SK-N-SH treated with all-trans-retinoic acid at 6 μM for 48 hours (cell line): ENCODE results near the gene EDIL3.

Experiments used
- ATAC-seq: fragments of 200-7000 bp; cut with Tn5 transposase; 3 replicates; pipeline ENCODE4 v1.9.1; 2020; ENCODE audit warnings: mild to moderate bottlenecking, moderate library complexity
- BACH2 ChIP-seq: fragments of 250-450 bp; sonication (Bioruptor Pico); IDR thresholded peaks from 2 replicates; pipeline ENCODE4 v1.9.0; 2021; ENCODE audit warnings: mild to moderate bottlenecking, borderline replicate concordance
- CSRNP3 ChIP-seq: fragments of 250-450 bp; sonication (Bioruptor Pico); IDR thresholded peaks from 2 replicates; pipeline ENCODE4 v1.5.1; 2021; ENCODE audit warnings: mild to moderate bottlenecking, moderate library complexity
- ESRRG ChIP-seq: fragments of 250-450 bp; sonication (Bioruptor Pico); IDR thresholded peaks from 2 replicates; pipeline ENCODE4 v1.6.1; 2021; ENCODE audit warnings: mild to moderate bottlenecking
- GLIS3 ChIP-seq: fragments of 250-450 bp; sonication (Bioruptor Pico); IDR thresholded peaks from 2 replicates; pipeline ENCODE4 v1.5.0; 2020; ENCODE audit warnings: mild to moderate bottlenecking, moderate library complexity
- ISL1 ChIP-seq: fragments of 250-450 bp; sonication (Bioruptor Pico); IDR thresholded peaks from 2 replicates; pipeline ENCODE4 v2.1.2; 2022; ENCODE audit warnings: mild to moderate bottlenecking, moderate library complexity
- OSR1 ChIP-seq: fragments of 250-450 bp; sonication (Bioruptor Pico); IDR thresholded peaks from 2 replicates; pipeline ENCODE4 v1.8.0; 2022; ENCODE audit warnings: moderate library complexity, mild to moderate bottlenecking, inconsistent platforms
- PPARA ChIP-seq: fragments of 250-450 bp; sonication (Bioruptor Pico); IDR thresholded peaks from 2 replicates; pipeline ENCODE4 v1.5.0; 2020; ENCODE audit warnings: mild to moderate bottlenecking, borderline replicate concordance
- RARB ChIP-seq: fragments of 250-450 bp; sonication (Bioruptor Pico); IDR thresholded peaks from 2 replicates; pipeline ENCODE4 v1.8.0; 2021; ENCODE audit warnings: mild to moderate bottlenecking, moderate library complexity
- SNAI2 ChIP-seq: fragments of 250-450 bp; sonication (Bioruptor Pico); IDR thresholded peaks from 2 replicates; pipeline ENCODE4 v1.5.0; 2020; ENCODE audit warnings: mild to moderate bottlenecking, moderate library complexity
- TCF4 ChIP-seq: fragments of 250-450 bp; sonication (Bioruptor Pico); IDR thresholded peaks from 2 replicates; pipeline ENCODE4 v1.8.0; 2021; ENCODE audit warnings: mild to moderate bottlenecking, moderate library complexity, borderline replicate concordance
- TOX ChIP-seq: fragments of 250-450 bp; sonication (Bioruptor Pico); IDR thresholded peaks from 2 replicates; pipeline ENCODE4 v1.8.0; 2021; ENCODE audit warnings: mild to moderate bottlenecking, moderate library complexity, borderline replicate concordance
- ZC3H10 ChIP-seq: fragments of 250-450 bp; sonication (Bioruptor Pico); IDR thresholded peaks from 2 replicates; pipeline ENCODE4 v1.5.1; 2021; ENCODE audit warnings: mild to moderate bottlenecking, moderate library complexity
- ZFP3 ChIP-seq: fragments of 250-450 bp; sonication (Bioruptor Pico); IDR thresholded peaks from 2 replicates; pipeline ENCODE4 v1.5.0; 2020; ENCODE audit warnings: mild to moderate bottlenecking, moderate library complexity
- ZFP30 ChIP-seq: fragments of 450-650 bp; formaldehyde crosslinking; IDR thresholded peaks from 2 replicates; pipeline ENCODE4 v1.5.0; 2022; ENCODE audit warnings: mild to moderate bottlenecking, moderate library complexity
- ZNF565 ChIP-seq: fragments of 450-650 bp; formaldehyde crosslinking; conservative IDR thresholded peaks from 2 replicates; pipeline ENCODE4 v1.5.0; 2020; ENCODE audit warnings: low read depth, mild to moderate bottlenecking, moderate library complexity
- ZNF70 ChIP-seq: fragments of 450-650 bp; formaldehyde crosslinking; IDR thresholded peaks from 2 replicates; pipeline ENCODE4 v1.5.0; 2020; ENCODE audit warnings: mild to moderate bottlenecking, moderate library complexity
- TF ChIP-seq, protein P1 (sequence below): fragments of 250-450 bp; sonication (Bioruptor Pico); IDR thresholded peaks from 2 replicates; pipeline ENCODE4 v1.8.0; 2020; ENCODE audit warnings: mild to moderate bottlenecking, moderate library complexity, borderline replicate concordance
- TF ChIP-seq, protein P2 (sequence below): fragments of 250-450 bp; sonication (Bioruptor Pico); IDR thresholded peaks from 2 replicates; pipeline ENCODE4 v1.5.1; 2020; ENCODE audit warnings: low read depth, mild to moderate bottlenecking, moderate library complexity
- TF ChIP-seq, protein P3 (sequence below): fragments of 250-450 bp; sonication (Bioruptor Pico); IDR thresholded peaks from 2 replicates; pipeline ENCODE4 v1.8.0; 2021; ENCODE audit warnings: low read depth, mild to moderate bottlenecking, moderate library complexity, borderline replicate concordance
- TF ChIP-seq, protein P4 (sequence below): fragments of 250-450 bp; sonication (Bioruptor Pico); IDR thresholded peaks from 2 replicates; pipeline ENCODE4 v1.5.0; 2020; ENCODE audit warnings: mild to moderate bottlenecking, moderate library complexity

Gene EDIL3

DNA sequence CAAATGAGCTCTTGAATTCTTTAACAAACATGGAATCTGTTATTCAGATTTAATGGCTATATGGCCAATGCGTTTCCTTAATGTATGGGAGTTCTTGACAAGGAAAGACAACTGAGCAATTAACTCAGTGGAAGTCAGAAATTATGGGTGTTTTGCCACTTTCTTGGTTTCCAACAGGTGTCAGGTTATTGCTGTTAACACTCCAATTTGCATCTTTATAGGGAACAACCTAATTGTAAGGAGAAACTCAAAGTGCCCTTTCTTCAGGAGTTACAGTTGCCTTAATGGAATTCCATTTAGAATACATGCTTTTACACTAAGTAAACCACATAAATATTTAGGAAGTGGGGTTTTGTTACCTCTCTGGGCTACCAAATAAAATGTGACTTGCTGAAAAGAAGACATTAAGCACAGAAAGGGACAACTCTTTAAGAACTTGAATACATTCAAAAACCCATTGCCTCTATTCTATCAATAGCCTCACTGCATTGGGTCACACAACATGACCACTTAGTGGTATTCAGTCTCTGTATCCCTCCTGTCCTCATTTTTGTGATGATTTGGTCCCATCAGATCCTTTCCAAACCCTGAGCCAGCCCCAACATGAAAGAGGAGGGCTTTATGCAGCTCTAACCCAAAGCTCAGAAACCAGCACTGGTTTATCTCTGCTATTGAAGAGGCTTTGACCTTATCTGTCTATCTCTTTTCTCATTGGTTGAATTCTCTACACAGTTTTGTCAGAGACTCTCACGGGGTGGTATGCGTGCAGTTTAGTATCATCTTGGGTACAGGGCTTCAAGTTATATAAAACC, 118.7 kb downstream of the EDIL3 start:
- no peak for TF ChIP-seq ZNF565 (CRISPR knock-in tag)
- no peak for TF ChIP-seq GLIS3 (CRISPR knock-in tag)
- no peak for TF ChIP-seq ESRRG
- TF ChIP-seq SNAI2, result no peak
- TF ChIP-seq BACH2 (CRISPR knock-in tag), result no peak
- TF ChIP-seq, protein P1, sequence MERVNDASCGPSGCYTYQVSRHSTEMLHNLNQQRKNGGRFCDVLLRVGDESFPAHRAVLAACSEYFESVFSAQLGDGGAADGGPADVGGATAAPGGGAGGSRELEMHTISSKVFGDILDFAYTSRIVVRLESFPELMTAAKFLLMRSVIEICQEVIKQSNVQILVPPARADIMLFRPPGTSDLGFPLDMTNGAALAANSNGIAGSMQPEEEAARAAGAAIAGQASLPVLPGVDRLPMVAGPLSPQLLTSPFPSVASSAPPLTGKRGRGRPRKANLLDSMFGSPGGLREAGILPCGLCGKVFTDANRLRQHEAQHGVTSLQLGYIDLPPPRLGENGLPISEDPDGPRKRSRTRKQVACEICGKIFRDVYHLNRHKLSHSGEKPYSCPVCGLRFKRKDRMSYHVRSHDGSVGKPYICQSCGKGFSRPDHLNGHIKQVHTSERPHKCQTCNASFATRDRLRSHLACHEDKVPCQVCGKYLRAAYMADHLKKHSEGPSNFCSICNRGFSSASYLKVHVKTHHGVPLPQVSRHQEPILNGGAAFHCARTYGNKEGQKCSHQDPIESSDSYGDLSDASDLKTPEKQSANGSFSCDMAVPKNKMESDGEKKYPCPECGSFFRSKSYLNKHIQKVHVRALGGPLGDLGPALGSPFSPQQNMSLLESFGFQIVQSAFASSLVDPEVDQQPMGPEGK, result no peak
- no peak for TF ChIP-seq RARB
- TF ChIP-seq, protein P2, sequence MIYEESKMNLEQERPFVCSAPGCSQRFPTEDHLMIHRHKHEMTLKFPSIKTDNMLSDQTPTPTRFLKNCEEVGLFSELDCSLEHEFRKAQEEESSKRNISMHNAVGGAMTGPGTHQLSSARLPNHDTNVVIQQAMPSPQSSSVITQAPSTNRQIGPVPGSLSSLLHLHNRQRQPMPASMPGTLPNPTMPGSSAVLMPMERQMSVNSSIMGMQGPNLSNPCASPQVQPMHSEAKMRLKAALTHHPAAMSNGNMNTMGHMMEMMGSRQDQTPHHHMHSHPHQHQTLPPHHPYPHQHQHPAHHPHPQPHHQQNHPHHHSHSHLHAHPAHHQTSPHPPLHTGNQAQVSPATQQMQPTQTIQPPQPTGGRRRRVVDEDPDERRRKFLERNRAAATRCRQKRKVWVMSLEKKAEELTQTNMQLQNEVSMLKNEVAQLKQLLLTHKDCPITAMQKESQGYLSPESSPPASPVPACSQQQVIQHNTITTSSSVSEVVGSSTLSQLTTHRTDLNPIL (CRISPR knock-in tag), result no peak
- TF ChIP-seq CSRNP3 (CRISPR knock-in tag), result no peak
- TF ChIP-seq ZFP3 (CRISPR knock-in tag), result no peak
- no peak for ATAC-seq

DNA sequence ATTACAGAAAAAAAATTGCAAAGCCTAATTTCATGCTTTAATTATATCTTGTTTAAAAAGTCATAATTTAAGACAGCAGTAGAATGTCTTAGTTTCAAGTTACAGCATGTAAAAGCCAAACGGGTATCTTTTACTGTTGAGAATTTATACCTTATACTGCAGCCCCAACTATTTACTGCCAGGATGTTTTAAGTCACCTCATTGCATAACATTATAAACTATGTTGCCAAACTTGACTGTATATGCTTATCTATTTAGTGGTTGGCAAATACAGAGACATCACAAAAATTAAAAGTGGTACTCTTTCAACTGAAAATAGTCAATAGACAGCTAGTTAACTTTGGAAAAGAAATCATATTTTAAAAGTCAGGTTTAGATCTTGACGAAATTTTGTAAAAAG, 119.5 kb downstream of the EDIL3 start:
- TF ChIP-seq ZFP30 (CRISPR knock-in tag) (no peak), ISL1 (CRISPR knock-in tag) (no peak), OSR1 (no peak), ZNF70 (CRISPR knock-in tag) (no peak), BACH2 (CRISPR knock-in tag) (no peak), ESRRG (no peak), ZFP3 (CRISPR knock-in tag) (no peak), TCF4 (CRISPR knock-in tag) (no peak), RARB (no peak), TOX (CRISPR knock-in tag) (no peak), PPARA (CRISPR knock-in tag) (no peak), SNAI2 (no peak), ZC3H10 (CRISPR knock-in tag) (no peak)
- TF ChIP-seq, protein P3, sequence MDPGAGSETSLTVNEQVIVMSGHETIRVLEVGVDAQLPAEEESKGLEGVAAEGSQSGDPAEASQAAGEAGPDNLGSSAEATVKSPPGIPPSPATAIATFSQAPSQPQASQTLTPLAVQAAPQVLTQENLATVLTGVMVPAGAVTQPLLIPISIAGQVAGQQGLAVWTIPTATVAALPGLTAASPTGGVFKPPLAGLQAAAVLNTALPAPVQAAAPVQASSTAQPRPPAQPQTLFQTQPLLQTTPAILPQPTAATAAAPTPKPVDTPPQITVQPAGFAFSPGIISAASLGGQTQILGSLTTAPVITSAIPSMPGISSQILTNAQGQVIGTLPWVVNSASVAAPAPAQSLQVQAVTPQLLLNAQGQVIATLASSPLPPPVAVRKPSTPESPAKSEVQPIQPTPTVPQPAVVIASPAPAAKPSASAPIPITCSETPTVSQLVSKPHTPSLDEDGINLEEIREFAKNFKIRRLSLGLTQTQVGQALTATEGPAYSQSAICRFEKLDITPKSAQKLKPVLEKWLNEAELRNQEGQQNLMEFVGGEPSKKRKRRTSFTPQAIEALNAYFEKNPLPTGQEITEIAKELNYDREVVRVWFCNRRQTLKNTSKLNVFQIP, result no peak
- TF ChIP-seq, protein P4, sequence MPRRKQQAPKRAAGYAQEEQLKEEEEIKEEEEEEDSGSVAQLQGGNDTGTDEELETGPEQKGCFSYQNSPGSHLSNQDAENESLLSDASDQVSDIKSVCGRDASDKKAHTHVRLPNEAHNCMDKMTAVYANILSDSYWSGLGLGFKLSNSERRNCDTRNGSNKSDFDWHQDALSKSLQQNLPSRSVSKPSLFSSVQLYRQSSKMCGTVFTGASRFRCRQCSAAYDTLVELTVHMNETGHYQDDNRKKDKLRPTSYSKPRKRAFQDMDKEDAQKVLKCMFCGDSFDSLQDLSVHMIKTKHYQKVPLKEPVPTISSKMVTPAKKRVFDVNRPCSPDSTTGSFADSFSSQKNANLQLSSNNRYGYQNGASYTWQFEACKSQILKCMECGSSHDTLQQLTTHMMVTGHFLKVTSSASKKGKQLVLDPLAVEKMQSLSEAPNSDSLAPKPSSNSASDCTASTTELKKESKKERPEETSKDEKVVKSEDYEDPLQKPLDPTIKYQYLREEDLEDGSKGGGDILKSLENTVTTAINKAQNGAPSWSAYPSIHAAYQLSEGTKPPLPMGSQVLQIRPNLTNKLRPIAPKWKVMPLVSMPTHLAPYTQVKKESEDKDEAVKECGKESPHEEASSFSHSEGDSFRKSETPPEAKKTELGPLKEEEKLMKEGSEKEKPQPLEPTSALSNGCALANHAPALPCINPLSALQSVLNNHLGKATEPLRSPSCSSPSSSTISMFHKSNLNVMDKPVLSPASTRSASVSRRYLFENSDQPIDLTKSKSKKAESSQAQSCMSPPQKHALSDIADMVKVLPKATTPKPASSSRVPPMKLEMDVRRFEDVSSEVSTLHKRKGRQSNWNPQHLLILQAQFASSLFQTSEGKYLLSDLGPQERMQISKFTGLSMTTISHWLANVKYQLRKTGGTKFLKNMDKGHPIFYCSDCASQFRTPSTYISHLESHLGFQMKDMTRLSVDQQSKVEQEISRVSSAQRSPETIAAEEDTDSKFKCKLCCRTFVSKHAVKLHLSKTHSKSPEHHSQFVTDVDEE (CRISPR knock-in tag), result no peak
- no peak; the same call in 2 of the 3 replicates for ATAC-seq

- ATAC-seq, result no peak
- no peak for TF ChIP-seq OSR1
- no peak for TF ChIP-seq CSRNP3 (CRISPR knock-in tag)
- no peak for TF ChIP-seq SNAI2
- TF ChIP-seq ZFP30 (CRISPR knock-in tag), result no peak
- TF ChIP-seq, protein P3, result no peak
- TF ChIP-seq, all 23 proteins: peak for 0
These were observed 123.7 kb downstream of the EDIL3 start for GRCh38 chr5:84260939-84261338.
